ENCODE data around the gene FUT8. TPM values are rescaled to one million over a fixed set of nuclear protein-coding genes. Genes with fewer than 3 reads are reported as not detected.

The FUT8 gene
- total RNA-seq, 1 experiment from 2014 or later = 42.3 TPM

- no peak for ATAC-seq
- no peaks in the 10 kb centered on the region for H3K9me2 ChIP-seq (ENCODE audit: insufficient read depth)
- no peak overlapping the region for H3K9ac ChIP-seq (ENCODE audit: low read length)
- H3K4me1 ChIP-seq (ENCODE audit: control insufficient read depth in 1 of 2, insufficient read depth in 2 of 2, low read length in 2 of 2) = no peaks in the 10 kb centered on the region
- intact Hi-C loops (cut with micrococcal nuclease) = no loop called here
- no peaks in the 10 kb centered on the region for H3K36me3 ChIP-seq (ENCODE audit: control insufficient read depth in 1 of 2, insufficient read depth in 2 of 2, low read length in 2 of 2)
- ChIA-PET CTCF (no interaction called here), POLR2A (no interaction called here), RAD21 (ENCODE audit: low non-redundant PET in 1 of 2, low total read pairs in 2 of 2, uncharacterized antibody in 2 of 2, unreplicated experiment in 2 of 2) (no interaction called here)
- no peak overlapping the region for H3K4me3 ChIP-seq (replicated peaks in 1 of 2; ENCODE audit: low read depth in 1 of 2, low read length in 2 of 2)
- H3K27ac ChIP-seq (ENCODE audit: low read depth, low read length) = no peak overlapping the region
- no peaks in the 10 kb centered on the region for H3K27me3 ChIP-seq (ENCODE audit: insufficient read depth, low read length)
- no TSS peak for BruUV-seq (replicated peaks)
- H3K4me2 ChIP-seq (ENCODE audit: low read length) = no peak overlapping the region
- no peak overlapping the region for H2AFZ ChIP-seq (ENCODE audit: low read depth, low read length, poor library complexity, severe bottlenecking)
- H3K9me3 ChIP-seq (ENCODE audit: control insufficient read depth in 1 of 2, insufficient read depth in 1 of 2, low read depth in 1 of 2, low read length in 2 of 2) = no peaks in the 10 kb centered on the region
- no peak for TF ChIP-seq ZFX (IDR thresholded peaks at IDR 0.05)
- TF ChIP-seq, protein P1, sequence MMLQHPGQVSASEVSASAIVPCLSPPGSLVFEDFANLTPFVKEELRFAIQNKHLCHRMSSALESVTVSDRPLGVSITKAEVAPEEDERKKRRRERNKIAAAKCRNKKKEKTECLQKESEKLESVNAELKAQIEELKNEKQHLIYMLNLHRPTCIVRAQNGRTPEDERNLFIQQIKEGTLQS (IDR thresholded peaks at IDR 0.05) = no peak
- no peak for TF ChIP-seq YY1 (IDR thresholded peaks at IDR 0.05; ENCODE audit: extremely low read depth, insufficient replicate concordance, low read depth, low read length)
- no peak for TF ChIP-seq MAX (IDR thresholded peaks at IDR 0.05)
- TF ChIP-seq RAD21 (IDR thresholded peaks at IDR 0.05; ENCODE audit: low read depth) = no peak
- TF ChIP-seq ZBTB33 (IDR thresholded peaks at IDR 0.05; ENCODE audit: extremely low read depth, insufficient replicate concordance, low read length) = no peak
- TF ChIP-seq, protein P2, sequence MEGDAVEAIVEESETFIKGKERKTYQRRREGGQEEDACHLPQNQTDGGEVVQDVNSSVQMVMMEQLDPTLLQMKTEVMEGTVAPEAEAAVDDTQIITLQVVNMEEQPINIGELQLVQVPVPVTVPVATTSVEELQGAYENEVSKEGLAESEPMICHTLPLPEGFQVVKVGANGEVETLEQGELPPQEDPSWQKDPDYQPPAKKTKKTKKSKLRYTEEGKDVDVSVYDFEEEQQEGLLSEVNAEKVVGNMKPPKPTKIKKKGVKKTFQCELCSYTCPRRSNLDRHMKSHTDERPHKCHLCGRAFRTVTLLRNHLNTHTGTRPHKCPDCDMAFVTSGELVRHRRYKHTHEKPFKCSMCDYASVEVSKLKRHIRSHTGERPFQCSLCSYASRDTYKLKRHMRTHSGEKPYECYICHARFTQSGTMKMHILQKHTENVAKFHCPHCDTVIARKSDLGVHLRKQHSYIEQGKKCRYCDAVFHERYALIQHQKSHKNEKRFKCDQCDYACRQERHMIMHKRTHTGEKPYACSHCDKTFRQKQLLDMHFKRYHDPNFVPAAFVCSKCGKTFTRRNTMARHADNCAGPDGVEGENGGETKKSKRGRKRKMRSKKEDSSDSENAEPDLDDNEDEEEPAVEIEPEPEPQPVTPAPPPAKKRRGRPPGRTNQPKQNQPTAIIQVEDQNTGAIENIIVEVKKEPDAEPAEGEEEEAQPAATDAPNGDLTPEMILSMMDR (IDR thresholded peaks at IDR 0.05 in 2 of 3, conservative IDR thresholded peaks at IDR 0.05 in 1 of 3; ENCODE audit: borderline replicate concordance in 1 of 3, insufficient read depth in 1 of 3, low read depth in 2 of 3, low read length in 2 of 3) = no peak; a peak in 1 of 6 replicates
- TF ChIP-seq SIN3A (IDR thresholded peaks at IDR 0.05; ENCODE audit: low read depth) = no peak
- TF ChIP-seq POLR2AphosphoS5 (IDR thresholded peaks at IDR 0.05; ENCODE audit: low read depth, low read length) = no peak
- TF ChIP-seq FOSL1 (IDR thresholded peaks at IDR 0.05; ENCODE audit: low read depth) = no peak
- TF ChIP-seq SRF (IDR thresholded peaks at IDR 0.05; ENCODE audit: low read depth) = no peak
- TF ChIP-seq, protein P3, sequence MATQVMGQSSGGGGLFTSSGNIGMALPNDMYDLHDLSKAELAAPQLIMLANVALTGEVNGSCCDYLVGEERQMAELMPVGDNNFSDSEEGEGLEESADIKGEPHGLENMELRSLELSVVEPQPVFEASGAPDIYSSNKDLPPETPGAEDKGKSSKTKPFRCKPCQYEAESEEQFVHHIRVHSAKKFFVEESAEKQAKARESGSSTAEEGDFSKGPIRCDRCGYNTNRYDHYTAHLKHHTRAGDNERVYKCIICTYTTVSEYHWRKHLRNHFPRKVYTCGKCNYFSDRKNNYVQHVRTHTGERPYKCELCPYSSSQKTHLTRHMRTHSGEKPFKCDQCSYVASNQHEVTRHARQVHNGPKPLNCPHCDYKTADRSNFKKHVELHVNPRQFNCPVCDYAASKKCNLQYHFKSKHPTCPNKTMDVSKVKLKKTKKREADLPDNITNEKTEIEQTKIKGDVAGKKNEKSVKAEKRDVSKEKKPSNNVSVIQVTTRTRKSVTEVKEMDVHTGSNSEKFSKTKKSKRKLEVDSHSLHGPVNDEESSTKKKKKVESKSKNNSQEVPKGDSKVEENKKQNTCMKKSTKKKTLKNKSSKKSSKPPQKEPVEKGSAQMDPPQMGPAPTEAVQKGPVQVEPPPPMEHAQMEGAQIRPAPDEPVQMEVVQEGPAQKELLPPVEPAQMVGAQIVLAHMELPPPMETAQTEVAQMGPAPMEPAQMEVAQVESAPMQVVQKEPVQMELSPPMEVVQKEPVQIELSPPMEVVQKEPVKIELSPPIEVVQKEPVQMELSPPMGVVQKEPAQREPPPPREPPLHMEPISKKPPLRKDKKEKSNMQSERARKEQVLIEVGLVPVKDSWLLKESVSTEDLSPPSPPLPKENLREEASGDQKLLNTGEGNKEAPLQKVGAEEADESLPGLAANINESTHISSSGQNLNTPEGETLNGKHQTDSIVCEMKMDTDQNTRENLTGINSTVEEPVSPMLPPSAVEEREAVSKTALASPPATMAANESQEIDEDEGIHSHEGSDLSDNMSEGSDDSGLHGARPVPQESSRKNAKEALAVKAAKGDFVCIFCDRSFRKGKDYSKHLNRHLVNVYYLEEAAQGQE (IDR thresholded peaks at IDR 0.05; ENCODE audit: low read depth) = no peak
- no peak for DNase-seq (ENCODE audit: low read depth, low spot score)
- no peaks in the 10 kb centered on the region for H4K20me1 ChIP-seq (ENCODE audit: insufficient read depth)
- H3K79me2 ChIP-seq (ENCODE audit: insufficient read depth, low read length) = no peaks in the 10 kb centered on the region
These were observed 176.1 kb downstream of the FUT8 start for GRCh38 chr14:65588426-65589140.

Measured in HCT116 (cell line).